Ovary (tissue), 9 donors: ENCODE results near the gene ZCCHC18. TPM values are rescaled to one million over a fixed set of nuclear protein-coding genes. Genes with fewer than 3 reads are reported as not detected.

Experiments used
- DNase-seq, 5 donors: peaks; one replicate each; pipeline ENCODE4 v3.0.0-alpha.2; 2019 to 2020
- H3K27ac ChIP-seq, 2 donors: fragments of 200-600 bp; one replicate each; pipeline versions ENCODE4 v1.5.1 to v1.8.0; 2019 to 2022
- H3K27me3 ChIP-seq: fragments of 200-600 bp; one replicate; pipeline ENCODE4 v1.8.0; 2022
- H3K36me3 ChIP-seq: fragments of 200-600 bp; sonication (generic); one replicate; pipeline ENCODE4 v1.5.1; 2019
- H3K4me1 ChIP-seq: one replicate; pipeline ENCODE4 v1.8.1; 2013; ENCODE audit warnings: mild to moderate bottlenecking, moderate library complexity; ENCODE audit not compliant: insufficient read depth
- H3K4me3 ChIP-seq: fragments of 200-600 bp; sonication (generic); one replicate; pipeline ENCODE4 v1.5.1; 2017
- H3K9me3 ChIP-seq, 2 donors: fragments of 200-600 bp in 1 of 2; sonication (generic) in 1 of 2; one replicate each; pipeline versions ENCODE4 v1.5.1 to v1.8.1; 2013 to 2019; ENCODE audit warnings: mild to moderate bottlenecking in 1 of 2, moderate library complexity in 1 of 2
- CTCF ChIP-seq, 3 donors: fragments of 450-650 bp in 2 of 3; fragments of 200-600 bp in 1 of 3; IDR thresholded peaks; one replicate each; pipeline versions ENCODE4 v1.5.1 to v1.8.0; 2016 to 2022; ENCODE audit warnings: antibody characterized with exemption in 3 of 3, mild to moderate bottlenecking in 1 of 3
- EP300 ChIP-seq: sonication (generic); formaldehyde crosslinking; IDR thresholded peaks from one replicate; pipeline ENCODE4 v1.6.1; 2017; ENCODE audit warnings: antibody characterized with exemption
- POLR2A ChIP-seq: fragments of 450-650 bp; IDR thresholded peaks from one replicate; pipeline ENCODE4 v1.6.1; 2017; ENCODE audit warnings: antibody characterized with exemption, mild to moderate bottlenecking, moderate library complexity
- WGBS, 3 donors: extraction: QIAGEN DNeasy Blood & Tissue Kit in 1 of 3; methylation state at CpG; one replicate each; pipeline versions ENCODE4 v1.1.5 to v1.1.7; 2013 to 2017; 5-methylcytosine and 5-hydroxymethylcytosine counted together
- intact Hi-C, 4 donors: fragments of 100-400 bp; cut with DNase I; formaldehyde crosslinking; loops; one replicate each; pipeline versions ENCODE4 v1.11.0 to v1.15.1; 2022 to 2023
- polyA plus RNA-seq, 2 donors: library from polyadenylated mRNA; stranded (reverse); fragments of 200-250 nt in 1 of 2; fragments of 350-450 nt in 1 of 2; fragmentation: Illumina TruSeq in 1 of 2; extraction: RNeasy Lipid Tissue Mini Kit (QIAGEN cat#74804) in 1 of 2; gene quantifications; one replicate each; pipeline ENCODE4 v1.2.3, GENCODE V29; 2013 to 2014
- total RNA-seq, 7 donors: library from RNA; depleted of rRNA in 2 of 7; stranded (reverse); fragments of >200 nt in 2 of 7; fragmentation: NEBNext Ultra II Directional in 3 of 7; extraction: Animal tissue kit (Norgen Biotek cat#: 25700) in 3 of 7; gene quantifications; one replicate each; pipeline versions ENCODE4 v1.1.0 to v1.2.4, GENCODE V29; 2016 to 2023
- donor health status: DM: no; HTN: no; CAD: no; lungs with moderate emphysema.
- donor health status: DM: no; HTN: no; CAD: no.
- donor health status: Bipolar disorder and iron deficiency.
- donor health status: DM: yes; HTN: yes; CAD: no.
- donor health status: DM: no; HTN: no; CAD: no.
- donor health status: DM: yes; HTN: yes; CAD: no.

Gene ZCCHC18
- total and polyA plus RNA-seq, 9 donors, result 2.5 to 16.5 (median 6.6) TPM

GRCh38 chrX:104156630-104157529, 44.6 kb downstream of the ZCCHC18 start, which contains the start of gene SLC25A53:
Gene SLC25A53, minus strand, starts transcription at chrX:104157009. Its CDS starts 51,752 bp downstream, at chrX:104105257.
- no peaks in the 10 kb centered on the region for H3K36me3 ChIP-seq
- DNase-seq, result peak; percentile 64 to 78 (median 72)
- no peaks in the 10 kb centered on the region for H3K27me3 ChIP-seq
- H3K4me3 ChIP-seq, result peak within 1 kb of the TSS; percentile 54
- intact Hi-C loops, result no loop called here
- TF ChIP-seq POLR2A (peak; percentile 43), EP300 (no peak), CTCF (IDR thresholded peaks at IDR 0.05) (peak in 1 of 3 donors; percentile 20)
- no peaks in the 10 kb centered on the region for H3K4me1 ChIP-seq
- no peaks in the 10 kb centered on the region for H3K9me3 ChIP-seq
- H3K27ac ChIP-seq, result peak within 1 kb of the TSS; percentile 42 to 76
- 32 to 53% (median 50%) methylated on average over 44 of the region's 44 CpGs for WGBS, 3 donors

Other genes with a start within 250 kb of the ZCCHC18 start
- 10 to 100 TPM; 10.5 to 19.9 (median 14.3) TPM for gene TMSB15B, start 149.9 kb upstream of the ZCCHC18 start, total RNA-seq
- 10 to 100 TPM in 1 of 2 donors, 1 to 10 TPM in 1; 5.5 to 27.6 TPM for gene TMSB15B, start 149.9 kb upstream of the ZCCHC18 start, polyA plus RNA-seq
- gene H2BW1, start 98.8 kb upstream of the ZCCHC18 start, total RNA-seq, result not detected
- gene H2BW1, start 98.8 kb upstream of the ZCCHC18 start, polyA plus RNA-seq, result not detected
- gene H2BW2, start 72.6 kb upstream of the ZCCHC18 start, total RNA-seq, result under 1 TPM in 1 of 7 donors, not detected in 6; 0.12 TPM
- not detected for gene H2BW2, start 72.6 kb upstream of the ZCCHC18 start, polyA plus RNA-seq
- gene TMSB15C, start 36.3 kb upstream of the ZCCHC18 start, total RNA-seq, result 10 to 100 TPM in 2 of 7 donors, 1 to 10 TPM in 5; 3.6 to 14.9 (median 8.4) TPM
- 10 to 100 TPM in 1 of 2 donors, 1 to 10 TPM in 1; 7.0 to 11.3 TPM for gene TMSB15C, start 36.3 kb upstream of the ZCCHC18 start, polyA plus RNA-seq
- 10 to 100 TPM in 6 of 7 donors, 1 to 10 TPM in 1; 7.8 to 15.1 (median 12.6) TPM for gene SLC25A53, start 44.5 kb downstream of the ZCCHC18 start, total RNA-seq
- gene SLC25A53, start 44.5 kb downstream of the ZCCHC18 start, polyA plus RNA-seq, result 10 to 100 TPM in 1 of 2 donors, 1 to 10 TPM in 1; 8.4 to 15.0 TPM
- 10 to 100 TPM; 17.2 to 25.8 (median 19.1) TPM for gene FAM199X, start 53.9 kb downstream of the ZCCHC18 start, total RNA-seq
- 10 to 100 TPM in 1 of 2 donors, 1 to 10 TPM in 1; 9.0 to 14.5 TPM for gene FAM199X, start 53.9 kb downstream of the ZCCHC18 start, polyA plus RNA-seq
- not detected for gene ESX1, start 142.4 kb downstream of the ZCCHC18 start, total RNA-seq
- not detected for gene ESX1, start 142.4 kb downstream of the ZCCHC18 start, polyA plus RNA-seq